ENCODE results near the gene CDNF. TPM values are rescaled to one million over a fixed set of nuclear protein-coding genes. Genes with fewer than 3 reads are reported as not detected.
A peak's percentile ranks its signal among the peaks of the same experiment; 100 is the strongest.

Gene CDNF
- polyA plus RNA-seq, 1 donor (not counting 4 experiments of a cell fraction or from before 2014, with no cell fraction given) = 1.4 TPM

GRCh38 chr10:14787938-14788337 is 49.9 kb downstream of the CDNF start:
- no peak overlapping the region for H3K27ac ChIP-seq (ENCODE audit: control insufficient read depth, insufficient read depth, low read length)
- no peaks in the 10 kb centered on the region for H4K20me1 ChIP-seq (ENCODE audit: control insufficient read depth, extremely low read depth, insufficient read depth, low read length)
- peak overlapping the region in 1 of 3 experiments; percentile 41 for H3K4me3 ChIP-seq (ENCODE audit: control insufficient read depth in 2 of 3, extremely low read depth in 1 of 3, insufficient read depth in 2 of 3, low read depth in 1 of 3, low read length in 3 of 3)
- FAIRE-seq (peak; percentile 56), DNase-seq (ENCODE audit: low read depth, low spot score) (no peak)
- peak overlapping the region; percentile 67 for H3K4me2 ChIP-seq (ENCODE audit: control insufficient read depth, extremely low read depth, insufficient read depth, low read depth, low read length)
- no peaks in the 10 kb centered on the region for H3K36me3 ChIP-seq (ENCODE audit: control insufficient read depth in 2 of 2, extremely low read depth in 1 of 2, insufficient read depth in 2 of 2, low read length in 2 of 2)
- no peaks in the 10 kb centered on the region for H3K79me2 ChIP-seq (ENCODE audit: control insufficient read depth, insufficient read depth, low read length)
- no peaks in the 10 kb centered on the region for H3K9me1 ChIP-seq (ENCODE audit: control insufficient read depth, extremely low read depth, insufficient read depth, low read length)
- H3K9ac ChIP-seq (ENCODE audit: control insufficient read depth, extremely low read depth, insufficient read depth, low read length) = no peak overlapping the region
- dilution Hi-C loops (cut with MboI; ENCODE audit: extremely low pct_ligation_motif_present, low sequenced_read_pairs) = no loop called here
- TF ChIP-seq CTCF (optimal IDR thresholded peaks at IDR 0.05 in 1 of 3, IDR thresholded peaks at IDR 0.05 in 1 of 3, conservative IDR thresholded peaks at IDR 0.05 in 1 of 3; ENCODE audit: extremely low read depth in 1 of 3, insufficient read depth in 2 of 3, low read length in 3 of 3) (no peak), EZH2 (IDR thresholded peaks at IDR 0.05; ENCODE audit: low read length) (no peak)
- H3K27me3 ChIP-seq (ENCODE audit: control insufficient read depth, extremely low read depth, insufficient read depth, low read length) = no peaks in the 10 kb centered on the region
- peaks cover 3% of the 10 kb centered on the region for H3K9me3 ChIP-seq (ENCODE audit: control insufficient read depth, low read depth, low read length)
- peaks cover 7% of the 10 kb centered on the region for H3K4me1 ChIP-seq (ENCODE audit: control insufficient read depth, extremely low read depth, insufficient read depth, low read length)
- peak overlapping the region; percentile 62 for H2AFZ ChIP-seq (ENCODE audit: control insufficient read depth, low read length)

- Histone ChIP-seq H2AFZ (ENCODE audit: control insufficient read depth, low read length) (no peak overlapping the region), H3K36me3 (ENCODE audit: control insufficient read depth in 2 of 2, extremely low read depth in 1 of 2, insufficient read depth in 2 of 2, low read length in 2 of 2) (no peaks in the 10 kb centered on the region), H3K4me2 (ENCODE audit: control insufficient read depth, extremely low read depth, insufficient read depth, low read depth, low read length) (no peak overlapping the region), H4K20me1 (ENCODE audit: control insufficient read depth, extremely low read depth, insufficient read depth, low read length) (no peaks in the 10 kb centered on the region), H3K79me2 (ENCODE audit: control insufficient read depth, insufficient read depth, low read length) (no peaks in the 10 kb centered on the region), H3K9me3 (ENCODE audit: control insufficient read depth, low read depth, low read length) (peaks cover 3% of the 10 kb centered on the region), H3K9me1 (ENCODE audit: control insufficient read depth, extremely low read depth, insufficient read depth, low read length) (no peaks in the 10 kb centered on the region), H3K4me3 (ENCODE audit: control insufficient read depth in 2 of 3, extremely low read depth in 1 of 3, insufficient read depth in 2 of 3, low read depth in 1 of 3, low read length in 3 of 3) (no peak overlapping the region), H3K27ac (ENCODE audit: control insufficient read depth, insufficient read depth, low read length) (no peak overlapping the region), H3K9ac (ENCODE audit: control insufficient read depth, extremely low read depth, insufficient read depth, low read length) (no peak overlapping the region), H3K27me3 (ENCODE audit: control insufficient read depth, extremely low read depth, insufficient read depth, low read length) (no peaks in the 10 kb centered on the region), H3K4me1 (ENCODE audit: control insufficient read depth, extremely low read depth, insufficient read depth, low read length) (peaks cover 16% of the 10 kb centered on the region)
- no peak for DNase-seq (ENCODE audit: low read depth, low spot score)
- FAIRE-seq = no peak
- dilution Hi-C loops (cut with MboI; ENCODE audit: extremely low pct_ligation_motif_present, low sequenced_read_pairs) = no loop called here
- TF ChIP-seq EZH2 (IDR thresholded peaks at IDR 0.05; ENCODE audit: low read length) (no peak), CTCF (optimal IDR thresholded peaks at IDR 0.05 in 1 of 3, IDR thresholded peaks at IDR 0.05 in 1 of 3, conservative IDR thresholded peaks at IDR 0.05 in 1 of 3; ENCODE audit: extremely low read depth in 1 of 3, insufficient read depth in 2 of 3, low read length in 3 of 3) (no peak)
Measured at GRCh38 chr10:14784459-14785055, 53.3 kb downstream of the CDNF start.
